GM19035 (cell line): ENCODE data around the gene MAPKAP1.

ENCODE experiments used
- ATAC-seq: cut with Tn5 transposase; IDR thresholded peaks from one replicate; pipeline ENCODE4 v1.9.1; 2021; ENCODE audit not compliant: unreplicated experiment

MAPKAP1 gene

DNA sequence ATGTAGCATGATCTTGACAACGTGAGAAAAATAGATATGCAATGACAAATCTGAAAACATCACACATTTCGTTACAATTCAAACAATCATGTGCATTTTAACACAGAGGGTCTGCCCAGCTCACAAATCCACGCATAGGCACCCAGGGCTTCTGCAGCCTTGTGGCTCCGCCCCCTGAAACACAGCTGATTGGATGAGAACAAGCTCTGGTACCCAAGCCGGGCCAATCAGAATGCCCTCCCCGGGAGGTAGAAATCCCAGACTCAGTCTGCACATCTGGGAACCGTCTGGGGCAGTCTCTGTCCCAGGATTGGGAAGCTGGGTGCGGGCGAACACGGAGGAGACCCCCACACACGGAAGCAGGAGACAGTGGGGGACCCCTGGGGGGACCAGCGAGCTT, 307.8 kb downstream of the MAPKAP1 start:
- ATAC-seq, result no peak

DNA sequence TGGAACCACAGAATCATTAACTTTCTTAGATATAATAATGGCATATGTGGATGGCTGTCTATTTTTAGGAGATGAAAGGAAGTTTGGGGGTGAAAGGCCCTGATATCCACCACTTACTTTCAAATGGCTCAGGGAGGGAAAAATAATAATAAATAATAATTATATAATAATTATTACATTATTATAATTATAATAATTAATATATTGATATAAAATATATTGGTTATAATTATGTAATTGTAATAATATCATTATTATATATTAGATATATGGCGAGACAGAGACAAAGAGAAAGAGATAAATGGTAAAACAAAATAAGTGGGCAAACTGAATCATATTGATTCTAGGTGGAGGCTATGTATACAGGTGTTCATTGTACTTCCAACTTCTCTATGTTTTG, 308.8 kb downstream of the MAPKAP1 start:
- no peak for ATAC-seq

DNA sequence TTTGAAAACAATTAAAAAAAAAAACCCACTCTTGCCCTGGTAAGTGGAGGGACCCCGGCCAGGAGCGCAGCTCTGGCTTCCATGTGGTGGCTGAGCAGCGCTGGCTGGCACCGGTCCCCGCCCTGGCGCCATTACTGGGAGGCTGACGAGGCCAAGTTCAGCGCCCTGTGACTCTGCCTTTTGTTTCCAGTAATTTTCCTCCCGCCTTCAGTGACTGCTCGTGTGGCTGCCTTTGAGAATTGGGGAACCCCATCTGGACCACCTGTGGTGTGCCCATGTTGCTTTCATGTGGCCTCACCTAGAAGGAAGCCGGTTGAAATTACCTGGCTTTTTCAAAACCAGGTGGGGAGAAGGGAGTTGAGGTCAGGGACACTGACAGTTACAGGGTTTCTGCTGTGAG, 309.3 kb downstream of the MAPKAP1 start:
- no peak for ATAC-seq

DNA sequence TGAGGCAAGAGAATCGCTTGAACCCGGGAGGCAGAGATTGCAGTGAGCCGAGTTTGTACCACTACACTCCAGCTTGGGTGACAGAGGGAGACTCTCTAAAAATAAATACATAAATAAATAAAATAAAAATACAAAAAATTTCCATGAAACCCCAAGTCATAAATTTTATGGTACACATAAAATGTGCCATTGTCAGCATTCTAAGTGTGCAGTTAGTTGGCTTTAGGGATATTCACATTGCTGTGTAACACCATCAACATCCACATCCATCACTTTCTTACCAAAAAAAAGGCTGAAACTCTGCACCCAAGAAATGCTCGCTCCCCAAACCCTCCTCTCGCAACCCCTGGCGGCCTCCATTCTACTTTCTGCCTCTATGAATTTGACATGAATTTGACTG, 310.2 kb downstream of the MAPKAP1 start:
- ATAC-seq, result no peak

DNA sequence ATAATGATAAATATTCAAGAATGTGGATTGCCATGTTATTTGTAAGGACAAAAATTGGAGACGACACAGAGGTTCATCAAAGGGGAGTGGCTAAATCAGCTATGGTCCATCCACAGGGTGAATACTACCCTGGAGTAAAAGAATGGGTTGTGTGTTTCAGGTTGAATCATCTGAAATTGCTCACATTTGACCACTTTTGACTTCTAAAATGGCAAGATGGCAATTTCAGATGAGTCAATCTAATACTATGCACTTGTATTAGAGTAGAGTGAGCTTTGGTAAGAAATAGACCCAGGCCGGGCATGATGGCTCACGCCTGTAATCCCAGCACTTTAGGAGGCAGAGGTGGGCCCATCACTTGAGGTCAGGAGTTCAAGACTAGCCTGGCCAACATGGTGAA, 313.6 kb downstream of the MAPKAP1 start:
- ATAC-seq, result no peak

DNA sequence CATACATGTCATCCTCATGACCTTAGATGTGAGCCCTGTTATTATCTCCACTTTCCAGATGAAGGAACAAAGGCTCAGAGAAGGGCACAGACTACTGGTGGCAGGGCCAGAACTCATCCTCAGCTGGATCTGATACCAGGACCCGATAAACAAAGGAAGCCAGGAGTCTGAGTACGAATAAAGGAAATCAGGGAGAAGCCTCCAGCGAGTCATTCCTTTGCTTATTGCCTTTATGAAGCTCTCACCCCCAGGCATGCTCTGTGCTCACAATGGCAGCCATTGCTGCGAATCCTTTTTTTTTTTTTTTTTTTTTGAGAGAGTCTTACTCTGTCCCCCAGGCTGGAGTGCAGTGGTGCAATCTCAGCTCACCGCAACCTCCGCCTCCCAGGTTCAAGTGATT, 315.3 kb downstream of the MAPKAP1 start:
- ATAC-seq, result no peak

DNA sequence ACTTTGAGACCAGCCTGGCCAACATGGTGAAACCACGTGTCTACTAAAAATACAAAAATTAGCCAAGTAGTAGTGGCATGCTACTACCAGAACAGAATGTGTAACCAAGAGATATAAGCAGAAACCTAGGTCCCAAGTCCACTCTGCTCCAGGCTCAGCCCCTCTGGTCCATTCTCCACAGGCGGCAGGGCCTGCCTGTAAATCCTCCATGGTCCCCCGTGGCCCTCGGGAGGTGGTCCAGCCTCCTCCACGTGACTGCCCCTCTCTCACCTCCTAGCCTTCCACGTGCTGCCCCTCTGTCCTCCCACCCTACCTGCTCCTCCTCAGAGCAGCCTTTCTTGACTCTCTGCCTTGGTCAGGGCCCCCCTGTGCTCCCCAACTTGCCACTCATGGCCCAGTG, 318.0 kb downstream of the MAPKAP1 start:
- ATAC-seq, result no peak

DNA sequence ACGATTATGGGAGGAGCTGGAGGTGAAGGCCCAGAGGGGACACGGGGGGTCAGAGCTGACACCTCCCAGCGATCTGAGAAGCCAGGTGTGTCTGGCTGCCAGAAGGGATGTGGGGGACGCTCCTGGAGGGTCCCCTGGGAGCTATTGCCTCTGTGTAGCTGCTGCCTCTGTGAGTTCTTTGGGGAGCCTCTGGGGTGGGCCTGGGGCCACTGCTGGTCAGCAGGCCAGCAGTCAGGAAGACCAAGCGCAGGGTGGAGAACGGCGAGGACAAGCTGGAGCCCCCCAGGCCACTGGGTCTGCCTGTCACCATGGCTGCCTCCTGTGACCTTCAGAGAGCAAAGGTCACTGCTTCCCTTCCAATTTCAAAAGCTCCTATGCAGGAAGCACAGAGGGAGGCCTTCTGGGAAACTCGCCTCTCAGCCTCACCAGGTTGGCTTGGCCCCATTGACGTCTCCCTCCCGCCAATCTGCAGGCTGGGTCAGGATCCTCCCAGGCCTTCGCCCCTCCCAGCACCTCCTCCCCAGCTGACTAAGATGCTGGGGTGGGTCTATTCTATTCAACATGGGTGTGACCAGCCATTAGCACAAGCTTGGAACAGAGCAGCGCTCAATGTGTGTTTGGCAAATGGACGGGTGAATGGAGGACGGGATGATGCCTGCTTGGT, 319.0 kb downstream of the MAPKAP1 start:
- no peak for ATAC-seq
